SK-N-SH (cell line): ENCODE measurements around the gene IFT74.

Experiments used
- CHD2 ChIP-seq: fragments of 150-350 bp; IDR thresholded peaks from 2 replicates; pipeline ENCODE4 v1.6.1; 2018; ENCODE audit warnings: low read length; ENCODE audit not compliant: partially characterized antibody
- EP300 ChIP-seq, 2 experiments: IDR thresholded peaks; 2 replicates each; pipeline versions ENCODE4 v1.4.0 to v1.6.1; 2012; ENCODE audit warnings: borderline replicate concordance in 1 of 2, low read depth in 1 of 2, low read length in 1 of 2
- FOXM1 ChIP-seq: IDR thresholded peaks from 2 replicates; pipeline ENCODE4 v1.4.0; 2012; ENCODE audit warnings: low read depth, mild to moderate bottlenecking
- RFX5 ChIP-seq: IDR thresholded peaks from 2 replicates; pipeline ENCODE4 v1.6.1; 2012; ENCODE audit warnings: mild to moderate bottlenecking, improper control_type of control experiment, low read length
- SMC3 ChIP-seq: IDR thresholded peaks from 2 replicates; pipeline ENCODE4 v1.6.1; 2012; ENCODE audit warnings: low read depth, low read length, improper control_type of control experiment
- TEAD4 ChIP-seq: IDR thresholded peaks from 2 replicates; pipeline ENCODE4 v1.4.0; 2012; ENCODE audit warnings: mild to moderate bottlenecking, borderline replicate concordance; ENCODE audit not compliant: insufficient read depth
- TF ChIP-seq, protein P1 (sequence below): fragments of 200-600 bp; sonication (generic); IDR thresholded peaks from 2 replicates; pipeline ENCODE4 v1.6.1; 2017; ENCODE audit warnings: antibody characterized with exemption, mild to moderate bottlenecking, moderate library complexity

- TF ChIP-seq TEAD4, result no peak
- no peak for TF ChIP-seq RFX5
- TF ChIP-seq, protein P1, sequence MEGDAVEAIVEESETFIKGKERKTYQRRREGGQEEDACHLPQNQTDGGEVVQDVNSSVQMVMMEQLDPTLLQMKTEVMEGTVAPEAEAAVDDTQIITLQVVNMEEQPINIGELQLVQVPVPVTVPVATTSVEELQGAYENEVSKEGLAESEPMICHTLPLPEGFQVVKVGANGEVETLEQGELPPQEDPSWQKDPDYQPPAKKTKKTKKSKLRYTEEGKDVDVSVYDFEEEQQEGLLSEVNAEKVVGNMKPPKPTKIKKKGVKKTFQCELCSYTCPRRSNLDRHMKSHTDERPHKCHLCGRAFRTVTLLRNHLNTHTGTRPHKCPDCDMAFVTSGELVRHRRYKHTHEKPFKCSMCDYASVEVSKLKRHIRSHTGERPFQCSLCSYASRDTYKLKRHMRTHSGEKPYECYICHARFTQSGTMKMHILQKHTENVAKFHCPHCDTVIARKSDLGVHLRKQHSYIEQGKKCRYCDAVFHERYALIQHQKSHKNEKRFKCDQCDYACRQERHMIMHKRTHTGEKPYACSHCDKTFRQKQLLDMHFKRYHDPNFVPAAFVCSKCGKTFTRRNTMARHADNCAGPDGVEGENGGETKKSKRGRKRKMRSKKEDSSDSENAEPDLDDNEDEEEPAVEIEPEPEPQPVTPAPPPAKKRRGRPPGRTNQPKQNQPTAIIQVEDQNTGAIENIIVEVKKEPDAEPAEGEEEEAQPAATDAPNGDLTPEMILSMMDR, result no peak
- TF ChIP-seq SMC3, result no peak
- TF ChIP-seq CHD2, result no peak
- no peak for TF ChIP-seq FOXM1
- no peak for TF ChIP-seq EP300 (IDR thresholded peaks at IDR 0.05; ENCODE audit: borderline replicate concordance in 1 of 2, low read depth in 1 of 2, low read length in 1 of 2)
These were observed 151.0 kb downstream of the IFT74 start for GRCh38 chr9:27107241-27107640.
